Hematopoietic multipotent progenitor cell treated with erythropoietin and hydrocortisone succinate and interleukin-3 and kit ligand, for 8 days (in vitro differentiated cells): Measurements from ENCODE around the gene HRH4.

Source experiments
- DNase-seq: peaks from one replicate; pipeline ENCODE4 v3.0.0-alpha.2; 2015

The HRH4 gene

GRCh38 chr18:24466771-24467170, 6.3 kb downstream of the HRH4 start:
- DNase-seq, result no peak

- DNase-seq, result no peak
Observed at GRCh38 chr18:24470022-24470618, 9.7 kb downstream of the HRH4 start.

GRCh38 chr18:24470805-24471204, 10.4 kb downstream of the HRH4 start:
- no peak for DNase-seq

GRCh38 chr18:24472591-24472990, 12.2 kb downstream of the HRH4 start:
- DNase-seq, result no peak

GRCh38 chr18:24474406-24474805, 14.0 kb downstream of the HRH4 start:
- DNase-seq, result no peak

GRCh38 chr18:24475926-24476589, 15.6 kb downstream of the HRH4 start:
- DNase-seq, result no peak

- DNase-seq, result no peak
Observed at GRCh38 chr18:24479371-24479770, 18.9 kb downstream of the HRH4 start.

- no peak for DNase-seq
Observed at GRCh38 chr18:24482821-24483220, 22.4 kb downstream of the HRH4 start.

- DNase-seq, result no peak
Observed at GRCh38 chr18:24485681-24486080, 25.2 kb downstream of the HRH4 start.

- no peak for DNase-seq
Observed at GRCh38 chr18:24486684-24487083, 26.2 kb downstream of the HRH4 start.

- DNase-seq, result peak; percentile 65
Observed at GRCh38 chr18:24488824-24489493, 28.5 kb downstream of the HRH4 start.

GRCh38 chr18:24490539-24490938, 30.1 kb downstream of the HRH4 start:
- no peak for DNase-seq

- DNase-seq, result no peak
Observed at GRCh38 chr18:24491927-24492834, 31.7 kb downstream of the HRH4 start.

- DNase-seq, result no peak
Observed at GRCh38 chr18:24494586-24494985, 34.1 kb downstream of the HRH4 start.

- DNase-seq, result no peak
Observed at GRCh38 chr18:24497031-24497754, 36.8 kb downstream of the HRH4 start.

- no peak for DNase-seq
Observed at GRCh38 chr18:24499814-24500213, 39.4 kb downstream of the HRH4 start.

- no peak for DNase-seq
Observed at GRCh38 chr18:24500217-24500616, 39.8 kb downstream of the HRH4 start.

- no peak for DNase-seq
Observed at GRCh38 chr18:24500766-24501165, 40.3 kb downstream of the HRH4 start.

- DNase-seq, result no peak
Observed at GRCh38 chr18:24502667-24503523, 42.5 kb downstream of the HRH4 start.

GRCh38 chr18:24504401-24504800, 44.0 kb downstream of the HRH4 start:
- no peak for DNase-seq

GRCh38 chr18:24506175-24506574, 45.7 kb downstream of the HRH4 start:
- DNase-seq, result no peak

- DNase-seq, result no peak
Observed at GRCh38 chr18:24509435-24509834, 49.0 kb downstream of the HRH4 start.
